NCI-H1105 (cell line): ENCODE results near the gene SIX6.
"Not testable (repeated sequence)": the region's sequence is repeated elsewhere in the genome, so short reads cannot be mapped to it uniquely, and the experiment has no call there.

ENCODE experiments used
- DNase-seq: peaks from one replicate; lab custom pipeline; 2025; lab: John Stamatoyannopoulos, UW

SIX6 gene

GRCh38 chr14:60508707-60509437 lies at the start of gene SIX6:
Gene SIX6 (plus strand): TSS chr14:60509146. CDS start chr14:60509399, 253 bp downstream.
- DNase-seq = no peak

DNA sequence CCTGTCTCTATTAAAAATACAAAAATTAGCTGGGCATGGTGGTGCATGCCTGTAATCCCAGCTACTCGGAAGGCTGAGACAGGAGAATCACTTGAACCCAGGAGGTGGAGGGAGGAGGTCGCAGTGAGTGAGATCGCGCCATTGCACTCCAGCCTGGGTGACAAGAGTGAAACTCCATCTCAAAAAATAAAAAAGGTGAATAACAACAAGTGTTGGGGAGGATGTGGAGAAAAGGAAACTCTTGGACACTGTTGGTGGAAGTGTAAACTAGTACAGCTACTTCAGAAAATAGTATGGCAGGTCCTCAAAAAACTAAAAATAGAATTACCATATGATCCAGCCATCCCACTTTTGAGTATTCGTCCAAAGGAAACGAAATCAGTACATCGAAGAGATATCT lies 28.7 kb upstream of the SIX6 start:
- DNase-seq = not testable (repeated sequence)

GRCh38 chr14:60482743-60483142 lies 26.2 kb upstream of the SIX6 start:
- no peak for DNase-seq

GRCh38 chr14:60485057-60485597 lies 23.8 kb upstream of the SIX6 start:
- no peak for DNase-seq

GRCh38 chr14:60485598-60486251 lies 23.2 kb upstream of the SIX6 start, which contains the start of gene C14orf39:
Gene C14orf39 (minus strand): TSS chr14:60486063. CDS start chr14:60485078, 985 bp downstream.
- no peak for DNase-seq

- DNase-seq = no peak
Observed at GRCh38 chr14:60487211-60487610, 21.7 kb upstream of the SIX6 start.

DNA sequence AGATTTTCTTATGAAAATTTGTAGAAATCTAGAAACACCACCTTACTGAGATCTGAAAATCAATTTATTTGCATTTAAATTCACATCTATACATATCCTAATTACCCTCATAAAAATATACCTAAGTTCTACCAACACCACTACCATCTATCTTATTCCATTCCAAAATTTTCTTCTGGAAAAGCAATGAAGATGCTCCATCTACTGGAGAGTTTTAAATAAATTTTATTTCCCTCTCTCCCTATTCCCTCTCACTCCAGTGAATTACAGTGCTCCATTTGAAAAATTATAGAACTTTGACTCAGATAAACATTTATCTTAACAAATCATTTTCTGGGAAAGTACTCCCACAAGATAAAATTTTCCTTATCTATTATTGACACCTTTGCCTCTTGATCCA lies 20.8 kb upstream of the SIX6 start:
- no peak for DNase-seq

GRCh38 chr14:60490270-60490669 lies 18.7 kb upstream of the SIX6 start:
- no peak for DNase-seq

DNA sequence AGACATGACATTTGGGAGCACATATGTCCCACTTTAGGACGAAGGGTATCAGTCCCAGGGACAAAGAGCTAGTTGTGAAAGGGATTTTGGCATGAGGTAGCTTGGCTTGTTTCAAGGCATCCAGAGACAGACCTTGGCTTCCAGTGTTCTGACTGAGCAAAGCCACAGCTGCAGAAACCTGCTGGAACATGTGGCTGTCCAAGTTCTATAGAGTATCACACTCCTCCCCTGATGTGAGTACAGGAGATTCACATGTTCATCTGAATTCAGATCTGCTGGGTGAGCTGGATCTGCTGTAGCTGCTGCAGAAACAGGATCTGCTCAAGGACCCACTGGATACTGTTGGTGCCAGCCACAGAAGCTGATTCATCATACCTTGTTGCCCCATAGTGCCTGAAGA lies 13.0 kb upstream of the SIX6 start:
- DNase-seq = no peak

DNA sequence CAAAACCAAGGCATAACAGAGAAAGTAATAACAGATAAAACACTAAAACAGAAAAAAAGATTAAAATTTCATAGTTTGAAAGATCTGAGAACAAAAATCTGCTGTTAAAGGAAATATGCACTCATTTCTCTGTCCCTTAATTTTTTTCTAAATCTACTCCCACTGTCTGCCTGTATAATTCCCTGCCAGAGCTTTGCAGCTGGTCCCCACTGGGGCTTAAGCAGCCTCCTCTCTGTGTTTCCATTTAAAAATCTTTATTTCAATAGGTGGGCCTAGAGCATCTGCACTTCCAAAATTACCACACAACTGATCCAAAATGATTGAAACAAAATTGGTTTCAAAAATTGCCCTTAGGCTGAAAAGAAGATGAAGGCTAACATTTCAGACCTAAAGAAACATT lies 6.4 kb upstream of the SIX6 start:
- DNase-seq = no peak

GRCh38 chr14:60505448-60505847 lies 3.5 kb upstream of the SIX6 start:
- DNase-seq = no peak

DNA sequence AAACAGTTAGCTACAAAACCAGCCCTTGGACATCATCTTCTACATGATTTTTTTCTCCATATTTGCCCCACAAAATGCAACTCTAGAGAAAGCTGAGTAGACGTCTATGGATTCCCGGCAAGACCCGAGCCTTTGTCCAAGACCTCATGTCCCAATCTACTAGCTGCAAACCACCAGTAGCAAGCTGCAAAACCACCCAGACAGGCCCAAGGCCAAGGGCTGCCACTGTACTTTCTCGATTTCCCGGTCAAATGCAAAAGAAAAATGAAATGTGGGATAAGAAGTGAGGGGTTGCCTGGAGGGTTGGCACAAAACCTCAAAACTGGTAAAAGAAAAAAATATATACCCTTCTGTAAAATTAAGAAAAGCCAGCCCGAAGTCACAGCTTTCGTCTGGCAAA lies 2.9 kb upstream of the SIX6 start:
- DNase-seq = no peak

DNA sequence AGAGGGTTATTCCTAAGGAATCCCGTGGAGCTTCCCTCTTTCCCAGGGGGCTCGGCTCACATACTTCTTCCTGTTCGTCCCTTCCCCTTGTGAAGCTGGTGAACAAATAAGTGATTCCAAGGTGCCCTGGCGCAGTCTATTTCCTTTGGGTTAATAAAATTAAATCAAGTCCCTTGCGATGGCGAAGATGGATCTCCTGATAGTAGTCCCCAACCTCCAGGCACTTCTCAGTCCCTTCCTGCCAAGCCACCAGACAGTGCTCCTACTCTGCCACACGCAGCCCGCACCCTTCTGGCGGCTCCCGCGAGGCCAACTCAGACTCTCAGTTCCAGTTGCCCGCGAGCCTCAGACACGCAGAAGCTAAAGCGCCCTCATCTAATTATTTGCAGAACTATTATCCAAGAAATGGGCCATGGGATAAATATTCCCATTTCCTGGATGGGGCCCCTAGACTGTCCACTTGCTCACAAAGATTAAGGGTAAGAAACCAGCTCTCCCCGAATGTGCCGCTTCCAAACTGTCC lies 2.4 kb upstream of the SIX6 start:
- DNase-seq = no peak

- no peak for DNase-seq
Observed at GRCh38 chr14:60506985-60507829, 1.7 kb upstream of the SIX6 start.

GRCh38 chr14:60508363-60508706 lies 611 bp upstream of the SIX6 start:
- DNase-seq = no peak

GRCh38 chr14:60509438-60510253 lies 700 bp downstream of the SIX6 start:
- no peak for DNase-seq

DNA sequence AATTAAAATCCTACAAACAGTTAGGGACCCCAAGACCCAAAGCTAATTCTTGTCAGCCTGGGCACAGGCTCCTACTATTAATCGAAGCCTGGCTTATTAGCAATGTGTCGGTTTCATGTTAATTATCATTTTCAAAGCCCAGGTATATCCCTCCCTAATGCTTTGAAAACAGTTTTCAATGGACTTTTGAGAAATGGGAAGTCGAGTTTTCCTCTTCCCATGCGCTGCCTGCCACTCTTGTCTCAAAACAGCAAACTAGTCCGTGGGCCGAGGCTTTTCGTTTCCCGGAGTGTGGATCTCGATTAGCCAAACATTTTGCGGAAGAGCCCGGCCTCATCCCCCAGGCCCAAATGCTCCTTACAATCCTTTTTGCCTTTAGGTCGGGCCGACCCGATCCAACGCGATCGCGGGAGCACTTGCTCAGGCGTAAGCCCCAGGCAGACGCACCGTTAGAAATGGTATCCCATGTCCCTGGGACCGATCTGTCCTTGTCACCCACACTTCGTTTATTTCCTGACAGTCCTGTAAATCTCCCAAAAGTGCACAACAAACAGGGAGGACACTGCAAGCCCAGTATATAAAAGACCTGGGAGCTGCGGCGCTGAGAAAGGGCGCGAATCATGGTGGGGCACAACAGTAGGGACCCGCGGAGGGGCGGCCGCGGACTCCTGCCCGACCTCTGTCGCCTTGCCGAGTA lies 1.5 kb downstream of the SIX6 start:
- no peak for DNase-seq

DNA sequence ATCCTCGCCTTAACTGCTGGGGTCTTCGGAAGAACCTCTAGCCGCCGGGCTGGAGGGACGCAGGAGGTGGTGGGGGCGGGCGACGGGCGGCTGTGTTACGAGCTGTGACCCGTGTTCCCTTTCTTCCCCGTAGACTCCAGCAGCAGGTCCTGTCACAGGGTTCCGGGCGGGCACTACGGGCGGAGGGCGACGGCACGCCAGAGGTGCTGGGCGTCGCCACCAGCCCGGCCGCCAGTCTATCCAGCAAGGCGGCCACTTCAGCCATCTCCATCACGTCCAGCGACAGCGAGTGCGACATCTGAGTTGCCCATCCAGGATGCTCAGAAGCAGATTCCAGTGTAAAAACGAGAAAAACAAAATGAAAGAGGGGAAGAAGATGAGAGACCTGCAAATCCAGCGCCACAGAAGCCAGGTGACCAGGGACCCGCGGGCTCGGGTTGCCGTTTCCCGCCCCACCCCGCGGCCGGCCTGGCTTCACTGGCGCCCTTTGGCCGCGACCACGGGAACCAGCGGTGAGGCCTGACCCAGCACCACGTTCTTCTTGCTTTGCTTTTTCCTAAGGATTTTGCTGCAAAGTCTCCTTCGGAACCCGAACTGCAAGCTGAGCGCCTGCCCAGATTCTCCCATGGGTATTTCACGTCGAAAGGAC lies 2.1 kb downstream of the SIX6 start:
- DNase-seq = no peak

- no peak for DNase-seq
Observed at GRCh38 chr14:60512126-60512525, 3.2 kb downstream of the SIX6 start.

GRCh38 chr14:60512973-60513571 lies 4.1 kb downstream of the SIX6 start:
- DNase-seq = no peak
